ENCODE measurements around the gene CABP5.

Gene CABP5

GRCh38 chr19:48033604-48034003 is 10.3 kb downstream of the CABP5 start:
- Histone ChIP-seq H3K27ac (ENCODE audit: insufficient read depth, low read depth, low read length, poor library complexity, severe bottlenecking) (no peak overlapping the region), H3K27me3 (ENCODE audit: control insufficient read depth, insufficient read depth, low read length, poor library complexity, severe bottlenecking) (no peaks in the 10 kb centered on the region), H3K36me3 (ENCODE audit: control insufficient read depth, insufficient read depth, low read length) (no peaks in the 10 kb centered on the region), H3K4me1 (ENCODE audit: control insufficient read depth, insufficient read depth, low read length) (no peaks in the 10 kb centered on the region), H3K4me3 (ENCODE audit: insufficient read depth, low read depth, low read length) (no peak overlapping the region), H3K9me3 (ENCODE audit: control insufficient read depth, low read length) (no peaks in the 10 kb centered on the region)
- WGBS, 2 experiments, result 86 to 91% methylated on average over 5 of the region's 5 CpGs

- WGBS, 2 experiments, result 80 to 81% methylated on average over 10 of the region's 10 CpGs
Observed at GRCh38 chr19:48030073-48030472, 13.8 kb downstream of the CABP5 start.

GRCh38 chr19:48029431-48029830 is 14.4 kb downstream of the CABP5 start:
- Histone ChIP-seq H3K9me3 (ENCODE audit: control insufficient read depth, low read length) (no peaks in the 10 kb centered on the region), H3K27me3 (ENCODE audit: control insufficient read depth, insufficient read depth, low read length, poor library complexity, severe bottlenecking) (no peaks in the 10 kb centered on the region), H3K4me3 (ENCODE audit: insufficient read depth, low read depth, low read length) (no peak overlapping the region), H3K36me3 (ENCODE audit: control insufficient read depth, insufficient read depth, low read length) (no peaks in the 10 kb centered on the region), H3K27ac (ENCODE audit: insufficient read depth, low read depth, low read length, poor library complexity, severe bottlenecking) (no peak overlapping the region), H3K4me1 (ENCODE audit: control insufficient read depth, insufficient read depth, low read length) (no peaks in the 10 kb centered on the region)
- WGBS, 2 experiments, result 83 to 86% methylated on average over 7 of the region's 7 CpGs

More at GRCh38 chr19:48030073-48030472, 13.8 kb downstream of the CABP5 start:
- no peaks in the 10 kb centered on the region for H3K27me3 ChIP-seq (ENCODE audit: control insufficient read depth, insufficient read depth, low read length, poor library complexity, severe bottlenecking)
- H3K4me1 ChIP-seq (ENCODE audit: control insufficient read depth, insufficient read depth, low read length), result no peaks in the 10 kb centered on the region
- H3K27ac ChIP-seq (ENCODE audit: insufficient read depth, low read depth, low read length, poor library complexity, severe bottlenecking), result no peak overlapping the region
- H3K4me3 ChIP-seq (ENCODE audit: insufficient read depth, low read depth, low read length), result no peak overlapping the region
- H3K36me3 ChIP-seq (ENCODE audit: control insufficient read depth, insufficient read depth, low read length), result no peaks in the 10 kb centered on the region
- no peaks in the 10 kb centered on the region for H3K9me3 ChIP-seq (ENCODE audit: control insufficient read depth, low read length)

GRCh38 chr19:48025480-48025879 is 18.4 kb downstream of the CABP5 start:
- Histone ChIP-seq H3K27ac (ENCODE audit: insufficient read depth, low read depth, low read length, poor library complexity, severe bottlenecking) (no peak overlapping the region), H3K4me3 (ENCODE audit: insufficient read depth, low read depth, low read length) (no peak overlapping the region), H3K36me3 (ENCODE audit: control insufficient read depth, insufficient read depth, low read length) (no peaks in the 10 kb centered on the region), H3K27me3 (ENCODE audit: control insufficient read depth, insufficient read depth, low read length, poor library complexity, severe bottlenecking) (no peaks in the 10 kb centered on the region), H3K4me1 (ENCODE audit: control insufficient read depth, insufficient read depth, low read length) (no peaks in the 10 kb centered on the region), H3K9me3 (ENCODE audit: control insufficient read depth, low read length) (no peaks in the 10 kb centered on the region)
- WGBS, 2 experiments, result 69 to 70% methylated on average over 3 of the region's 3 CpGs

GRCh38 chr19:48023518-48023917 is 20.4 kb downstream of the CABP5 start:
- no peak overlapping the region for H3K27ac ChIP-seq (ENCODE audit: insufficient read depth, low read depth, low read length, poor library complexity, severe bottlenecking)
- no peak overlapping the region for H3K4me3 ChIP-seq (ENCODE audit: insufficient read depth, low read depth, low read length)
- H3K36me3 ChIP-seq (ENCODE audit: control insufficient read depth, insufficient read depth, low read length), result no peaks in the 10 kb centered on the region
- no peaks in the 10 kb centered on the region for H3K27me3 ChIP-seq (ENCODE audit: control insufficient read depth, insufficient read depth, low read length, poor library complexity, severe bottlenecking)
- no peaks in the 10 kb centered on the region for H3K9me3 ChIP-seq (ENCODE audit: control insufficient read depth, low read length)
- no peaks in the 10 kb centered on the region for H3K4me1 ChIP-seq (ENCODE audit: control insufficient read depth, insufficient read depth, low read length)
- WGBS, 2 experiments, result 87% methylated on average over 2 to 3 of the region's 3 CpGs

GRCh38 chr19:48023011-48023410 is 20.9 kb downstream of the CABP5 start:
- 74 to 75% methylated on average over 2 of the region's 2 CpGs for WGBS, 2 experiments

GRCh38 chr19:48020686-48021085 is 23.2 kb downstream of the CABP5 start:
- Histone ChIP-seq H3K27me3 (ENCODE audit: control insufficient read depth, insufficient read depth, low read length, poor library complexity, severe bottlenecking) (no peaks in the 10 kb centered on the region), H3K4me1 (ENCODE audit: control insufficient read depth, insufficient read depth, low read length) (no peaks in the 10 kb centered on the region), H3K4me3 (ENCODE audit: insufficient read depth, low read depth, low read length) (no peak overlapping the region), H3K36me3 (ENCODE audit: control insufficient read depth, insufficient read depth, low read length) (no peaks in the 10 kb centered on the region), H3K27ac (ENCODE audit: insufficient read depth, low read depth, low read length, poor library complexity, severe bottlenecking) (no peak overlapping the region), H3K9me3 (ENCODE audit: control insufficient read depth, low read length) (peaks cover 2% of the 10 kb centered on the region)
- WGBS, 2 experiments, result 83 to 98% methylated on average over 3 of the region's 3 CpGs

More at GRCh38 chr19:48023011-48023410, 20.9 kb downstream of the CABP5 start:
- Histone ChIP-seq H3K9me3 (ENCODE audit: control insufficient read depth, low read length) (no peaks in the 10 kb centered on the region), H3K27ac (ENCODE audit: insufficient read depth, low read depth, low read length, poor library complexity, severe bottlenecking) (no peak overlapping the region), H3K36me3 (ENCODE audit: control insufficient read depth, insufficient read depth, low read length) (no peaks in the 10 kb centered on the region), H3K27me3 (ENCODE audit: control insufficient read depth, insufficient read depth, low read length, poor library complexity, severe bottlenecking) (no peaks in the 10 kb centered on the region), H3K4me3 (ENCODE audit: insufficient read depth, low read depth, low read length) (no peak overlapping the region), H3K4me1 (ENCODE audit: control insufficient read depth, insufficient read depth, low read length) (no peaks in the 10 kb centered on the region)

- Histone ChIP-seq H3K4me1 (ENCODE audit: control insufficient read depth, insufficient read depth, low read length) (no peaks in the 10 kb centered on the region), H3K4me3 (ENCODE audit: insufficient read depth, low read depth, low read length) (no peak overlapping the region), H3K27ac (ENCODE audit: insufficient read depth, low read depth, low read length, poor library complexity, severe bottlenecking) (no peak overlapping the region), H3K27me3 (ENCODE audit: control insufficient read depth, insufficient read depth, low read length, poor library complexity, severe bottlenecking) (no peaks in the 10 kb centered on the region), H3K36me3 (ENCODE audit: control insufficient read depth, insufficient read depth, low read length) (no peaks in the 10 kb centered on the region), H3K9me3 (ENCODE audit: control insufficient read depth, low read length) (no peaks in the 10 kb centered on the region)
- 89 to 91% methylated on average over 11 of the region's 11 CpGs for WGBS, 2 experiments
Observed at GRCh38 chr19:48010932-48011758, 32.7 kb downstream of the CABP5 start.

GRCh38 chr19:48006762-48007161 is 37.1 kb downstream of the CABP5 start:
- Histone ChIP-seq H3K36me3 (ENCODE audit: control insufficient read depth, insufficient read depth, low read length) (no peaks in the 10 kb centered on the region), H3K4me3 (ENCODE audit: insufficient read depth, low read depth, low read length) (no peak overlapping the region), H3K27ac (ENCODE audit: insufficient read depth, low read depth, low read length, poor library complexity, severe bottlenecking) (no peak overlapping the region), H3K27me3 (ENCODE audit: control insufficient read depth, insufficient read depth, low read length, poor library complexity, severe bottlenecking) (no peaks in the 10 kb centered on the region), H3K4me1 (ENCODE audit: control insufficient read depth, insufficient read depth, low read length) (no peaks in the 10 kb centered on the region), H3K9me3 (ENCODE audit: control insufficient read depth, low read length) (no peaks in the 10 kb centered on the region)
- 88 to 90% methylated on average over 6 of the region's 6 CpGs for WGBS, 2 experiments

GRCh38 chr19:48004236-48004635 is 39.6 kb downstream of the CABP5 start:
- no peak overlapping the region for H3K27ac ChIP-seq (ENCODE audit: insufficient read depth, low read depth, low read length, poor library complexity, severe bottlenecking)
- no peaks in the 10 kb centered on the region for H3K27me3 ChIP-seq (ENCODE audit: control insufficient read depth, insufficient read depth, low read length, poor library complexity, severe bottlenecking)
- no peak overlapping the region for H3K4me3 ChIP-seq (ENCODE audit: insufficient read depth, low read depth, low read length)
- H3K9me3 ChIP-seq (ENCODE audit: control insufficient read depth, low read length), result no peaks in the 10 kb centered on the region
- 79 to 84% methylated on average over 6 of the region's 6 CpGs for WGBS, 2 experiments
- no peaks in the 10 kb centered on the region for H3K4me1 ChIP-seq (ENCODE audit: control insufficient read depth, insufficient read depth, low read length)
- H3K36me3 ChIP-seq (ENCODE audit: control insufficient read depth, insufficient read depth, low read length), result no peaks in the 10 kb centered on the region
